Endometrial microvascular endothelial cells (primary cell): ENCODE results near the gene INTS4. TPM values are rescaled to one million over a fixed set of nuclear protein-coding genes. Genes with fewer than 3 reads are reported as not detected.
"Not testable (repeated sequence)": the region's sequence is repeated elsewhere in the genome, so short reads cannot be mapped to it uniquely, and the experiment has no call there.

Experiments
- in situ Hi-C: cut with HindIII; loops from 2 replicates; pipeline ENCODE4 v1.10.0; 2017; ENCODE audit warnings: low sequenced_read_pairs, low pct_unique_long_range_greater_than_20kb; ENCODE audit errors: inconsistent ontology term
- total RNA-seq: library from RNA; depleted of rRNA; stranded (reverse); fragments of >200 nt; gene quantifications from one replicate; pipeline ENCODE4 v1.2.3, GENCODE V29; 2015; ENCODE audit errors: inconsistent ontology term

The INTS4 gene
- total RNA-seq, 1 donor from 2014 or later = 23.5 TPM

- in situ Hi-C loops = no loop called here
Measured at GRCh38 chr11:77967753-77968152, 26.7 kb downstream of the INTS4 start.

- in situ Hi-C loops = no loop called here
Measured at GRCh38 chr11:77967121-77967520, 27.3 kb downstream of the INTS4 start.

DNA sequence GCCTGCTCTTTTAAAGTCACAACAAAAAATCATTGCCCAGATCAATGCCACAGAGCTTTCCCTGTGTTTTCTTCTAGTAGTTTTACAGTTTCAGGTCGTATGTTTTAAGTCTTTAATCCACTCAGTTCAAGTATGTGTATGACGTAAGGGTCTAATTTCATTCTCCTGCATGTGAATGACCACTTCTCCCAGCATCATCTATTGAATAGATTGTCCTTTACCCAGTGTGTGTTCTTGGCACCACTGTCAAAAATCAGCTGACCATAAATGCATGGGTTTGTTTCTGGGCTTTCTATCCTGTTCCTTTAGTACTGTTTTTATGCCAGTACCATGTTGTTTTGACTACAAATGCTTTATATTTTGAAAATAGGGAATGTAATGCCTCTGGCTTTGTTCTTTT is 28.1 kb downstream of the INTS4 start:
- in situ Hi-C loops = no loop called here

DNA sequence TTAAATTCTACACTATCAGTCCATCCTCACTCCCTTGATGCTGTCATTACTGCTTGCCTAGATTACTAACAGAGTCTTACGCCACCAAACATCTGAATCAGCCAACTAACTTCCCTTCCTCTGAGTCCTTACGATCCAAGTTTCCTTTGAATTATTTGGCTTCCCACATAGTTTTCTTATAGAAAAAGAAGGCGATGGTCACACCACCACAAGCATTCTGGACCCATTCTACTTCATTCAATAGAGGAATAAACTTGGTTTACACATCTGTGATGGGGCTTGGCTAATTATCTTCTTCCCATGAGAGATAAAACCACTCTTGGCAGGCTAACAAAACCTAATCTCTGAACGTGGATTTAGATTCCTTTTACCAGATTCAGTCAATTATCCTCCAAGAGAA is 35.0 kb downstream of the INTS4 start:
- in situ Hi-C loops = no loop called here

DNA sequence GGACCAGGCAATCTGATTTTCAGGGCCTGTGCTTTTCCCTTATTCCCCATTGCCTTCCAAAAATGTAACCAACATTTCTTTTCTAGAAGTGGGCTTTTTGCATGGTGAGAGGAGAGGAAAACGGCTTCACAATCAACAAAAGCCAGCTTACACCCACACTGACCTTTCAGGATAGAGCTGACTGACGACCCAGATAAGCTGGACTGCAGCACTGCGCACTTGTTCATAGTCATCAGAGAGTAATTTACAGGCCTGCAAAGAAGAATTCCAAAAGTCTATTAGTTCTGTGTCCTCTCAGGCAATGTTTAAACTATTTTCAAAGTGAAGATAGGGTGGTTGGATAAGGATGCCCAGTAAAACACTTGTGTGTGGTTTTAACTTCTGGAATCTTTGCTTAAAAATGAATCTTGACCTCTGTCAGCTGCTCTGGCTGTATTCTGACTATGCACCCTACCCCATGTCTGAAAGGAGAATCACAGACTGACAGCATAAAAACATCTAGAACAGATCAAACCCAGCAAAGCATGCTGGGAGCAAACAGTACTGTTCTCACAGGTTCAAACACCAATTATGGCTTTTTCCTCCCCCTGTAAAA is 35.8 kb downstream of the INTS4 start:
- in situ Hi-C loops = not testable (repeated sequence)

- in situ Hi-C loops = not testable (repeated sequence)
Measured at GRCh38 chr11:77943296-77943695, 51.2 kb downstream of the INTS4 start.

- in situ Hi-C loops = not testable (repeated sequence)
Measured at GRCh38 chr11:77942465-77942864, 52.0 kb downstream of the INTS4 start.

DNA sequence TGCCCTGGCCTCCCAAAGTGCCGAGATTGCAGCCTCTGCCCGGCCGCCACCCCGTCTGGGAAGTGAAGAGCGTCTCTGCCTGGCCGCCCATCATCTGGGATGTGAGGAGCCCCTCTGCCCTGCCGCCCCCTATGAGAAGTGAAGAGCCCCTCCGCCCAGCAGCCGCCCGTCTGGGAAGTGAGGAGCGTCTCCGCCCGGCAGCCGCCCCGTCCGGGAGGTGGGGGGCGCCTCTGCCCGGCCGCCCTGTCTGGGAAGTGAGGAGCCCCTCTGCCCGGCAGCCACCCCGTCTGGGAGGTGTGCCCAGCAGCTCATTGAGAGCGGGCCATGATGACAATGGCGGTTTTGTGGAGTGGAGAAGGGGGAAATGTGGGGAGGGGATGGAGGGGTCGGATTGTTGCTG is 60.9 kb downstream of the INTS4 start:
- in situ Hi-C loops = not testable (repeated sequence)

GRCh38 chr11:77930334-77931208 is 63.9 kb downstream of the INTS4 start:
- in situ Hi-C loops = not testable (repeated sequence)

- in situ Hi-C loops = not testable (repeated sequence)
Measured at GRCh38 chr11:77917713-77918112, 76.8 kb downstream of the INTS4 start.

DNA sequence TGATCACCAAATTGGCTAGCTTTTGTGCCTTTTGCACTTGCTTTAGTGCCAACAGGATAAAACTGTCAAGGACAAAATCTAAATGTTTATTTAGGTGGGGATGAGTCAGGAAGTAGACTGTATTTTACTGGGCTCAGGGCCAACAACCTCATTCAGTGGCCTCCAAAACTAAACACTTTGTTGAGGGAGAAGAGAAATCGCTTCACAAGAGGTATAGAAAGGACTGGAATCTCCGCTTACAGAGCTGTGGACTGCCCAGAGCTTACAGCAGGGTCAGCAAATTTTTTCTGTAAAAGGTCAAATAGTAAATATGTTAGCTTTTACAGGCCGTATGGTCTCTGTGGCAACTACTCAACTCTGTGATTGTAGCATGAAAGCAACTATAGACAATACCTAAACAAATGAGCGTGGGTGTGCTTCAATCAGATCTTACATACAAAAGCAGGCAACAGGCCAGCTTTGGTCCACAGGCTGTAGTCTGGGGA is 80.1 kb downstream of the INTS4 start:
- in situ Hi-C loops = not testable (repeated sequence)

GRCh38 chr11:77913608-77914306 is 80.7 kb downstream of the INTS4 start:
- in situ Hi-C loops = not testable (repeated sequence)

DNA sequence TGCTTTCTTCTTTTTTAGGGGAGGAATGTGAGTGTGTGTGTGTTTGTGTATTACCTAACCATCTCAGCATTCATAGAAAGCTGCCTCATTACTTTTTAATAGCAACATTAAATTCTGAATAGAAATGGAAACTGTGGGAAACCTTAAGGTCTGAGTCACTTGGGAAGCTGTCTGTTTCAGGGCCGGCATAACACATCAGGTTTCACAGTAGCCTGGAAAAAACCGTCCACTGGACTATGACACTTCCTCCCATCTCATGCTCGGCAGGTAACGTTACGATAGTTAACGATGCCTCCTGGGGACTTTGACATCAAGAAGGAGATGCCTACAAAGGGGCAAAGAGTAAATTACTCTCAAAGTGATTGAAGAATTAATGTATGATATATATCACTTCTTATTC is 83.6 kb downstream of the INTS4 start:
- in situ Hi-C loops = not testable (repeated sequence)

DNA sequence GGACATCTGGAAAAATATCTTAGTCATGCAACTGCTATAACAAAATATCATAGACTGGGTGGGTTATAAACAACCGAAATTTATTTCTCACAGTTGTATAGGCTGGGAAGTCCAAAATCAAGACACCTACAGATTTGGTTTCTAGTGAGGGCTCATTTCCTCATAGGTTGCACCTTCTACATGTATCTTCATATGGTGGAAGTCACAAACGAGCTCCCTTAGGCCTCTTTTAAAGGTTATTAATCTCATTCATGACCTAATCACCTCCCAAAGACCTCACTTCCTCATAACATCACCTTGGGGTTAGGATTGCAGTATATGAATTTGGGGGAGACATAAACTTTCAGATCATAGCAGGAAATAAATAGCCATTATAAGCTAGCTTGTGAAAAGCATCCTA is 85.2 kb downstream of the INTS4 start:
- in situ Hi-C loops = no loop called here

GRCh38 chr11:77908835-77909234 is 85.6 kb downstream of the INTS4 start:
- in situ Hi-C loops = no loop called here

DNA sequence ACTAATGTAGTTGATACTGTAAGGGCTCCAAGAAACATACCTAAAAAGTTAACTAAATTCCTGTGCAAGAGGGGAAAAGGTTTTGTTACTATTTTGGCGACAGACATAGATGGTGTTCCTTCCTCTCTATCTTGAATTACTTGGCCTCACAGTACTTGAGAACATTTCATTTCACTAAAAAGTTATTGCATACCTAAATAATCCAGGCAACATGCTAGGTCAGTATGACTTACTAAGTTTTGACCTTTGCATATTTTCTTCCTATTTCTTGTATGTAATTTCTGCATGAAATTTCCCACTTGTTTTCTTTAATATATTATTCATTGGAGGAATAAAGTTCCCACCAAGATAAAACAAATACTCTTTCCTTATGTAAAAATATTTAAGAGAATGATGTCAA is 99.5 kb downstream of the INTS4 start:
- in situ Hi-C loops = not testable (repeated sequence)

- in situ Hi-C loops = not testable (repeated sequence)
Measured at GRCh38 chr11:77891703-77892102, 102.8 kb downstream of the INTS4 start.

GRCh38 chr11:77891256-77891655 is 103.2 kb downstream of the INTS4 start:
- in situ Hi-C loops = not testable (repeated sequence)

DNA sequence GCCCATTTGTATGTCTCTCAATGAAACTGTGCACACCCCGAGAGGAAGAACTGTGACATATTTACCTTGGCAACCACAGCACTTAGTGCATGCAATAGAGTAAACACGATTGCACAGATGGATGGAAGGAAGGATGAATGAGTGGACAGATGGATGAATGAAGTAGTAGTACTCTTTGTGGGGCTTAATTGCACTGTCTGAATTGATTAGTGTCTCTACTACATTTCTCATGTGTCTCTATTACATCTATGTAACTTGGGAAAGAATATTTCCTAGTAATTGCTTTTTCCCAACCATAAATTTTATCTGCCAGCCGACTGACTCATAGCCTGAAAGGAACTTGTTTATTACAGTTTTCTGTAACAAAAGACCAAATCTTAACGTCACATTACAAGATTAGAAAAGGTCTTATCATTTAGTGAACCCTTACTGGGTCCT is 103.8 kb downstream of the INTS4 start:
- in situ Hi-C loops = not testable (repeated sequence)
